HepG2 (cell line): ENCODE results near the gene DOK1. TPM values are rescaled to one million over a fixed set of nuclear protein-coding genes. Genes with fewer than 3 reads are reported as not detected.

Experiments used
- ADNP ChIP-seq: sonication (generic); formaldehyde crosslinking; IDR thresholded peaks from 2 replicates; pipeline ENCODE4 v1.4.0; 2020; ENCODE audit warnings: missing genetic modification reagents
- ATF4 ChIP-seq, 2 experiments: fragments of 450-650 bp in 1 of 2; sonication (generic) in 1 of 2; formaldehyde crosslinking; IDR thresholded peaks; 2 replicates each; pipeline versions ENCODE4 v1.5.0 to v1.8.0; 2020 to 2022; ENCODE audit warnings: mild to moderate bottlenecking in 1 of 2, missing genetic modification reagents in 1 of 2
- CCAR2 ChIP-seq: fragments of 200-400 bp; formaldehyde crosslinking; optimal IDR thresholded peaks from 2 replicates; pipeline ENCODE3; 2018; ENCODE audit warnings: low read depth, mild to moderate bottlenecking, low read length, moderate library complexity
- CREBL2 ChIP-seq: sonication (generic); formaldehyde crosslinking; IDR thresholded peaks from 2 replicates; pipeline ENCODE4 v1.8.1; 2023; ENCODE audit warnings: missing genetic modification reagents, mild to moderate bottlenecking, borderline replicate concordance
- HNF1A ChIP-seq, 2 experiments: sonication (generic) in 1 of 2; formaldehyde crosslinking in 1 of 2; IDR thresholded peaks; 2 replicates each; pipeline versions ENCODE4 v1.4.0 to v1.6.1; 2016 to 2020; ENCODE audit warnings: borderline replicate concordance in 1 of 2, low read depth in 1 of 2, mild to moderate bottlenecking in 1 of 2, missing genetic modification reagents in 1 of 2
- HNF4A ChIP-seq: sonication (generic); formaldehyde crosslinking; IDR thresholded peaks from 2 replicates; pipeline ENCODE4 v1.4.0; 2020; ENCODE audit warnings: missing genetic modification reagents
- KMT2B ChIP-seq: IDR thresholded peaks from 2 replicates; pipeline ENCODE4 v1.6.1; 2016; ENCODE audit warnings: missing genetic modification reagents, missing compliant biosample characterization
- MBNL3 ChIP-seq: fragments of 250-450 bp; sonication (Bioruptor Pico); conservative IDR thresholded peaks from 2 replicates; pipeline ENCODE4 v1.8.0; 2022; ENCODE audit warnings: mild to moderate bottlenecking, inconsistent platforms
- MIER3 ChIP-seq: IDR thresholded peaks from 2 replicates; pipeline ENCODE4 v1.6.1; 2016; ENCODE audit warnings: missing compliant biosample characterization, borderline replicate concordance
- NFE2 ChIP-seq: sonication (generic); formaldehyde crosslinking; IDR thresholded peaks from 2 replicates; pipeline ENCODE4 v1.4.0; 2020; ENCODE audit warnings: missing genetic modification reagents
- PREB ChIP-seq: sonication (generic); formaldehyde crosslinking; IDR thresholded peaks from 2 replicates; pipeline ENCODE4 v1.4.0; 2020; ENCODE audit warnings: missing genetic modification reagents
- TRIM22 ChIP-seq: fragments of 450-650 bp; IDR thresholded peaks from 2 replicates; pipeline ENCODE4 v1.6.1; 2017
- U2AF2 ChIP-seq: fragments of 200-400 bp; formaldehyde crosslinking; IDR thresholded peaks from 2 replicates; pipeline ENCODE4 v1.6.1; 2017; ENCODE audit warnings: low read depth, mild to moderate bottlenecking, low read length
- ZNF12 ChIP-seq: sonication (generic); formaldehyde crosslinking; IDR thresholded peaks from 2 replicates; pipeline ENCODE4 v1.5.0; 2020; ENCODE audit warnings: missing genetic modification reagents
- ZNF296 ChIP-seq: sonication (generic); formaldehyde crosslinking; conservative IDR thresholded peaks from 2 replicates; pipeline ENCODE4 v1.5.0; 2020; ENCODE audit warnings: mild to moderate bottlenecking, missing genetic modification reagents
- ZNF333 ChIP-seq: sonication (generic); formaldehyde crosslinking; IDR thresholded peaks from 2 replicates; pipeline ENCODE4 v1.4.0; 2020; ENCODE audit warnings: mild to moderate bottlenecking, missing genetic modification reagents, borderline replicate concordance
- ZNF44 ChIP-seq: sonication (generic); formaldehyde crosslinking; IDR thresholded peaks from 2 replicates; pipeline ENCODE4 v1.5.1; 2020; ENCODE audit warnings: mild to moderate bottlenecking, missing genetic modification reagents
- ZNF720 ChIP-seq: sonication (generic); formaldehyde crosslinking; IDR thresholded peaks from 2 replicates; pipeline ENCODE4 v1.4.0; 2020; ENCODE audit warnings: missing genetic modification reagents
- ZNF737 ChIP-seq: sonication (generic); formaldehyde crosslinking; IDR thresholded peaks from 2 replicates; pipeline ENCODE4 v1.5.0; 2020; ENCODE audit warnings: missing genetic modification reagents, mild to moderate bottlenecking, borderline replicate concordance
- ZNF790 ChIP-seq: sonication (generic); formaldehyde crosslinking; IDR thresholded peaks from 2 replicates; pipeline ENCODE4 v1.8.0; 2022; ENCODE audit warnings: missing genetic modification reagents, mild to moderate bottlenecking, borderline replicate concordance
- ZSCAN21 ChIP-seq: sonication (generic); formaldehyde crosslinking; IDR thresholded peaks from 2 replicates; pipeline ENCODE4 v1.8.0; 2022; ENCODE audit warnings: mild to moderate bottlenecking, missing genetic modification reagents, moderate library complexity, borderline replicate concordance
- polyA plus RNA-seq, 8 experiments: library from polyadenylated mRNA; depleted of rRNA in 3 of 8; stranded (reverse) in 7 of 8; unstranded in 1 of 8; fragments of >200 nt; fragmentation: Illumina TruSeq in 4 of 8; extraction: Trizol in 4 of 8; gene quantifications; 2 replicates each; pipeline versions ENCODE4 v1.2.1 to v1.2.3, GENCODE V29; 2011 to 2016; ENCODE audit warnings: low read depth in 4 of 8, missing spikeins in 1 of 8, mixed read lengths in 1 of 8; ENCODE audit not compliant: insufficient read depth in 1 of 8
- total RNA-seq, 5 experiments: library from RNA; depleted of rRNA; stranded (reverse); fragments of >200 nt; fragmentation: Illumina TruSeq; extraction: Trizol; gene quantifications; 2 replicates each; pipeline ENCODE4 v1.2.3, GENCODE V29; 2016; ENCODE audit warnings: low read depth in 1 of 5

Gene DOK1
- total and polyA plus RNA-seq, 2 of the 13 experiments (the other 11 are each of a cell fraction or from before 2014, with no cell fraction given), result 0.53 to 0.74 TPM

GRCh38 chr2:74525717-74526648 is 28.5 kb upstream of the DOK1 start, which contains the start of gene DQX1 (continued):
- no peak; a peak in 1 of 4 replicates for TF ChIP-seq ATF4 (CRISPR knock-in tag; IDR thresholded peaks at IDR 0.05)
- TF ChIP-seq ZNF333 (CRISPR knock-in tag), result no peak
- peak; percentile 83; the same call in 1 of the 2 replicates for TF ChIP-seq MIER3 (CRISPR knock-in tag)
- TF ChIP-seq ZNF790 (CRISPR knock-in tag), result no peak
- no peak for TF ChIP-seq ZNF12 (CRISPR knock-in tag)
- TF ChIP-seq HNF1A (IDR thresholded peaks at IDR 0.05; ENCODE audit: low read depth), result 0 out of 2 replicates have a peak, but pooled peaks have one; percentile 21
- no peak for TF ChIP-seq HNF1A (CRISPR knock-in tag; IDR thresholded peaks at IDR 0.05; ENCODE audit: borderline replicate concordance)
- peak; percentile 56 for TF ChIP-seq CCAR2
- peak; percentile 45; the same call in 1 of the 2 replicates for TF ChIP-seq KMT2B (CRISPR knock-in tag)
- TF ChIP-seq TRIM22, result no peak
- no peak for TF ChIP-seq ZNF44
- TF ChIP-seq ADNP (CRISPR knock-in tag), result no peak
- no peak for TF ChIP-seq U2AF2
- no peak for TF ChIP-seq ZSCAN21 (CRISPR knock-in tag)
- no peak for TF ChIP-seq PREB (CRISPR knock-in tag)
- TF ChIP-seq ZNF720 (CRISPR knock-in tag), result no peak
- TF ChIP-seq NFE2, result no peak
- no peak for TF ChIP-seq CREBL2
- TF ChIP-seq MBNL3 (CRISPR knock-in tag), result no peak
- peak; percentile 87 for TF ChIP-seq HNF4A (CRISPR knock-in tag)
- TF ChIP-seq ZNF737 (CRISPR knock-in tag), result no peak
- no peak for TF ChIP-seq ZNF296 (CRISPR knock-in tag)
